OCI-LY3 (cell line): ENCODE measurements around the gene SMYD3.

ENCODE experiments used
- CTCF ChIP-seq: fragments of 200-600, 300-600 bp; sonication (generic); IDR thresholded peaks from 2 replicates; pipeline ENCODE4 v1.5.1; 2014; ENCODE audit warnings: antibody characterized with exemption, low read length, low read depth
- EZH2phosphoT487 ChIP-seq: fragments of 200-600 bp; shearing (Covaris generic); IDR thresholded peaks from 2 replicates; pipeline ENCODE4 v1.6.1; 2018; ENCODE audit warnings: antibody characterized with exemption, mixed run types, low read depth

DNA sequence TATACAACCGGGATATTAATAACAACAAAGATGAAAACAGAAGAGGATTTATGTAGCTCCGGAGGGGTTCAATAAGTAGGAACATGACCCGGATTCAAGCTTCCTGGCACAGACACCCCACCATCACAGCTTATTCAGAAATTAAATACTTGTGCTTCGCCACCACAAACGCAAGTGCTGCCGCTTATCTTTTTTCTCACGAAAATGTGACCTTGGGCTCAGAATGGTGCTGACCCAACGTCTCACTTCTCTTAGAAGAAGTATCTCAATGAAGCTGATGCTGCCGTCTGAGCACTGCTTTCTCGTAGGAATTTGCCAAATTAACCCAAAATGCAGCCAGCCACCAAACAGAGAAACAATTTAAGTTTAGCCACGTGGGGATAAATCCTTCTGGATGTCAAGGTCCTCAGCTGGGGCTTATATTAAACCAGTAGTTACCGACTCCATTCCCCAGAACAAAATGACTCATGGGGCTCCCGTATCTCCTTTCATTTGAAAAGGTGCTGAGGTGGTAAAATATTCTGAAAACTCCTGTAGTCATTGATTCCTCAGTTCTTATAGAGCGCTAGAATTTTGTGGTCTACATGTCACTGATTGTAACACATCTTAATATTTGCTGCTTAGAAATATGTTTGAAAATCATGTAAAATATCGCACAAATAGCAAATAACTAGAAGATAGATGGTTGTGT is 466.7 kb downstream of the SMYD3 start:
- TF ChIP-seq CTCF = no peak
- TF ChIP-seq EZH2phosphoT487 = no peak
